Astrocyte (in vitro differentiated cells and primary cell): ENCODE results near the gene ZNF565.

Experiments
- CTCF ChIP-seq: IDR thresholded peaks from 2 replicates; pipeline ENCODE4 v1.5.1; 2011; ENCODE audit warnings: low read depth, mild to moderate bottlenecking, inconsistent platforms, low read length, moderate library complexity; ENCODE audit not compliant: insufficient read depth
- EZH2 ChIP-seq: IDR thresholded peaks from 2 replicates; pipeline ENCODE4 v1.6.1; 2012; ENCODE audit warnings: mild to moderate bottlenecking, low read length, inconsistent platforms; ENCODE audit not compliant: insufficient read depth

GRCh38 chr19:36207605-36208252 is 6.7 kb downstream of the ZNF565 start:
- no peak for TF ChIP-seq CTCF
- TF ChIP-seq EZH2 = no peak
